ENCODE results near the gene LIN7C. TPM values are rescaled to one million over a fixed set of nuclear protein-coding genes. Genes with fewer than 3 reads are reported as not detected.

The LIN7C gene
- total and polyA plus RNA-seq, 2 donors (not counting 1 experiment from before 2014, with no cell fraction given) = 6.2 to 24.2 TPM

GRCh38 chr11:27465629-27466028 is 40.9 kb downstream of the LIN7C start:
- CTCF ChIA-PET = interaction anchor here (3.0 kb wide), 1 partner anchor 20 kb away, joined by 9 read pairs; no protein-coding TSS in a partner anchor
- no peak overlapping the region for H3K4me2 ChIP-seq (replicated peaks; ENCODE audit: low read depth, low read length, poor library complexity, severe bottlenecking)
- DNase-seq = no peak

GRCh38 chr11:27464909-27465308 is 41.7 kb downstream of the LIN7C start:
- H3K9ac ChIP-seq (ENCODE audit: low read length) = no peak overlapping the region
- no CpG with 5 or more reads among the region's 2 CpGs for WGBS (ENCODE audit: insufficient coverage)
- DNase-seq (no peak), ATAC-seq (ENCODE audit: low read depth) (no peak)
- H3K79me2 ChIP-seq (ENCODE audit: control insufficient read depth, insufficient read depth, low read length) = peaks cover 4% of the 10 kb centered on the region
- H3K36me3 ChIP-seq (replicated peaks in 1 of 2; ENCODE audit: control extremely low read depth in 1 of 2, control insufficient read depth in 1 of 2, extremely low read depth in 1 of 2, insufficient read depth in 2 of 2, low read length in 1 of 2) = no peaks in the 10 kb centered on the region
- H3K9me3 Mint-ChIP-seq (ENCODE audit: insufficient read depth) = no peaks in the 10 kb centered on the region
- CTCF ChIA-PET = interaction anchor here (3.0 kb wide), 1 partner anchor 20 kb away, joined by 9 read pairs; no protein-coding TSS in a partner anchor
- no peaks in the 10 kb centered on the region for H3K4me1 ChIP-seq (ENCODE audit: control insufficient read depth in 2 of 2, insufficient read depth in 2 of 2, low read length in 2 of 2)
- H3K27ac ChIP-seq (ENCODE audit: low read length in 2 of 2) = no peak overlapping the region
- intact Hi-C loops (cut with micrococcal nuclease) = no loop called here
- peaks cover 4% of the 10 kb centered on the region for H3K4me1 Mint-ChIP-seq
- no peak overlapping the region for H3K4me3 ChIP-seq (ENCODE audit: control extremely low read depth in 1 of 5, extremely low read depth in 1 of 5, insufficient read depth in 1 of 5, low read depth in 2 of 5, low read length in 4 of 5)
- H3K27me3 Mint-ChIP-seq = peaks cover 7% of the 10 kb centered on the region
- peaks cover 0 to 6% (median 1%) of the 10 kb centered on the region in 4 experiments for H3K27me3 ChIP-seq (replicated peaks in 1 of 4; ENCODE audit: control extremely low read depth in 1 of 4, control insufficient read depth in 3 of 4, insufficient read depth in 4 of 4, low read length in 3 of 4)
- H3K4me2 ChIP-seq (replicated peaks; ENCODE audit: low read depth, low read length, poor library complexity, severe bottlenecking) = no peak overlapping the region
- TF ChIP-seq CTCF (IDR thresholded peaks at IDR 0.05) (no peak), EZH2 (IDR thresholded peaks at IDR 0.05; ENCODE audit: borderline replicate concordance, insufficient read depth, low read depth, low read length, poor library complexity, severe bottlenecking) (no peak)
- POLR2A ChIA-PET = no interaction called here
- no peak overlapping the region for H3K27ac Mint-ChIP-seq
- H2AFZ ChIP-seq (ENCODE audit: insufficient read depth, low read depth, low read length, poor library complexity, severe bottlenecking) = no peak overlapping the region
- H3K9me3 ChIP-seq (ENCODE audit: control extremely low read depth in 1 of 3, control insufficient read depth in 2 of 3, insufficient read depth in 1 of 3, low read length in 2 of 3) = no peaks in the 10 kb centered on the region
- no peak overlapping the region for H3K4me3 Mint-ChIP-seq
- no peaks in the 10 kb centered on the region for H4K20me1 ChIP-seq (ENCODE audit: control insufficient read depth, insufficient read depth, low read length, poor library complexity, severe bottlenecking)

More at GRCh38 chr11:27465629-27466028, 40.9 kb downstream of the LIN7C start:
- no peak overlapping the region for H3K9ac ChIP-seq (ENCODE audit: low read length)
- H3K36me3 ChIP-seq (replicated peaks in 1 of 2; ENCODE audit: control extremely low read depth in 1 of 2, control insufficient read depth in 1 of 2, extremely low read depth in 1 of 2, insufficient read depth in 2 of 2, low read length in 1 of 2) = no peaks in the 10 kb centered on the region
- no peak overlapping the region for H3K4me3 Mint-ChIP-seq
- intact Hi-C loops (cut with micrococcal nuclease) = no loop called here
- peaks cover 2% of the 10 kb centered on the region in 2 donors for H3K4me1 ChIP-seq (ENCODE audit: control insufficient read depth in 2 of 2, insufficient read depth in 2 of 2, low read length in 2 of 2)
- H3K4me3 ChIP-seq (ENCODE audit: control extremely low read depth in 1 of 5, extremely low read depth in 1 of 5, insufficient read depth in 1 of 5, low read depth in 2 of 5, low read length in 4 of 5) = no peak overlapping the region
- WGBS (ENCODE audit: insufficient coverage) = no CpG with 5 or more reads among the region's 3 CpGs
- POLR2A ChIA-PET = no interaction called here
- H3K27me3 ChIP-seq (replicated peaks in 1 of 4; ENCODE audit: control extremely low read depth in 1 of 4, control insufficient read depth in 3 of 4, insufficient read depth in 4 of 4, low read length in 3 of 4) = peaks cover 0 to 6% (median 1%) of the 10 kb centered on the region in 4 experiments
- H2AFZ ChIP-seq (ENCODE audit: insufficient read depth, low read depth, low read length, poor library complexity, severe bottlenecking) = no peak overlapping the region
- ATAC-seq (ENCODE audit: low read depth) = no peak
- H3K4me1 Mint-ChIP-seq = peaks cover 6% of the 10 kb centered on the region
- H3K79me2 ChIP-seq (ENCODE audit: control insufficient read depth, insufficient read depth, low read length) = peaks cover 4% of the 10 kb centered on the region
- no peak overlapping the region for H3K27ac ChIP-seq (ENCODE audit: low read length in 2 of 2)
- no peaks in the 10 kb centered on the region for H3K9me3 ChIP-seq (ENCODE audit: control extremely low read depth in 1 of 3, control insufficient read depth in 2 of 3, insufficient read depth in 1 of 3, low read length in 2 of 3)
- peaks cover 7% of the 10 kb centered on the region for H3K27me3 Mint-ChIP-seq
- H3K27ac Mint-ChIP-seq = no peak overlapping the region
- H4K20me1 ChIP-seq (ENCODE audit: control insufficient read depth, insufficient read depth, low read length, poor library complexity, severe bottlenecking) = no peaks in the 10 kb centered on the region
- no peaks in the 10 kb centered on the region for H3K9me3 Mint-ChIP-seq (ENCODE audit: insufficient read depth)
- TF ChIP-seq CTCF (IDR thresholded peaks at IDR 0.05) = no peak
- TF ChIP-seq EZH2 (IDR thresholded peaks at IDR 0.05; ENCODE audit: borderline replicate concordance, insufficient read depth, low read depth, low read length, poor library complexity, severe bottlenecking) = no peak
